ENCODE measurements around the gene ARHGAP32.

The ARHGAP32 gene

DNA sequence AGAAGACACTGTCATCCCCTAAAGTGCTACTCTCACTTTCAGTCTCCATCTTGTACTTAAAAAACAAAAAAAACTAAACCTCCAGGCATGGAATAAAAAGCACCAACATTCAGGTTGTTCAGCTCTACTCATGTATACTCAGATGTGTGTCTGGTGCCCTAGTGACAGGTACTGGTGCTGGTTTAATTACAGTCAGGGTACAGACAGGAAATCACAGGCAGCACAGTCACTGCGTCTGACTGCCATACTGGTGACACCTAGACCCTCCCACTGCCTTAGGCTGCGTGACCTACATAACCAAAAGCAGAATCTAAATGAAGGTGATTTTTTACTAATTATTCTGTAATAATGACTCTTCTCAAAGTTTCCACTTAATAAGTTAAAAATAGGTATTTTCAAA, at the start of gene ARHGAP32:
Gene ARHGAP32 (minus strand): TSS at position 176 of the 400 bp plus-strand sequence. CDS start 127 bp downstream, at position 49.
- DNase-seq = no peak

GRCh38 chr11:129239207-129239606, 47.1 kb upstream of the ARHGAP32 start:
- peak; percentile 40 for DNase-seq

DNA sequence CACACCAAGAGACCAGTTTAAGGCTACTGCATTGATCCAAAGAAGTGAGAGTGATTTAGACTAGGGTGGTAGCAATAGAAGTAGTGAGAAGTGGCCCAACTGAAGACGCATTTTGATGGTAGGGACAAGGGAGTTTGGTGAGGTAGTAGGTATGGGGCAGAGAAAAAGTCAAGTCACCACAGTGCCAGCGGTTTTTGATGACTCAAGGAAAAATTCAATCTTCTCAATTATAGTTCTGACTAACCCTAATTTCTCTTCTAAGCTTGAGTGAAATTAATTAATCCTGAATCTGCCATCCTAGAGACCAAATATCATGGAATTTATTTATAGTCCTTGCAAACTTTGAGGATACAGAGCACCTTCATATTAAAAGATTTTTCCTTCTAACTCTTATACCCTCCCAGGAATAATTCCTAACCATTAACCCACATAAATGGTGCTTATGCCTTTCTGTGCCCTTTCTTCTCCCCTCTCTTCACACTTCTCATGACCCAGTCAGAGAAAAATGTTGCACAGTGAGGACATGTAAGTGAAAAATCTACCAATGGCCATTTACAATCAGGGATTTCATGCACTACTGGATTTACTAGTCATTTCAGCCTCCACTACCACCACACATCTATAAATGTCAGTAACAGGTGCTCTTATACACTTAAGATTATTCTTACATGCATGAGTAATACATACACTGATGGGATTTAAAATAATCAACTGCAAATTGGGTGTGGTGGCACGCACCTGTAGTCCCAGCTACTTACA, 45.9 kb upstream of the ARHGAP32 start:
- DNase-seq = no peak

GRCh38 chr11:129237456-129237855, 45.3 kb upstream of the ARHGAP32 start:
- DNase-seq = no peak

DNA sequence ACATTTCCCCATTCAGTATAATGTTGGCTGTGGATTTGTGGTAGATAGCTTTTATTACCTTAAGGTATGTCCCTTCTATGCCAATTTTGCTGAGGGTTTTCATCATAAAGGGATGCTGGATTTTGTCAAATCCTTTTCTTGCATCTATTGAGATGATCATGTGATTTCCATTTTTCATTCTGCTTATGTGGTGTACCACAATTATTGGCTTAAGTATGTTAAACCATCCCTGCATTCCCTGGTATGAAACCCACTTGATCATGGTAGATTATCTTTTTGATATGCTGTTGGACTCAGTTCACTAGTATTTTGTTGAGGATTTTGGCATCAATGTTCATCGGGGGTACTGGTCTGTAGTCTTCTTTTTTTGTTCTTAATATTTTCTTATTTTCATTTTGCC, 44.7 kb upstream of the ARHGAP32 start:
- DNase-seq = no peak

DNA sequence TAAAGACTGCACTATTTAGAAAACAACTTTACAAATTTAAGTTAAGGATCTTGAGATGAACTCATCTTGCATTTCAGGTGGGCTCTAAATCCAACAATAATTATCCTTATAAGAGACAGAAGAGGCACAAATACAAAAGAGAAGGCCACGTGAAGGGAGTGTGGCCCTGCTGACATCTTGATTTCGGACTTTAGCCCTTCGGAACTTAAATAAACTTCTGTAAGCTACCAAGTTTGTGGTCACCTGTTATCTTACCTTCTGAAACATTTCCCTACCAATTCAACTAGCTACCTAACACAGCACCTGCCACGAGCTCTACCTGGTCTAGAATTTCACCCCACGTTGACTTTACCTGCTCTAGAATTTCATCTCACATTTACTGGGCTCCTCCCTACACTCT, 42.9 kb upstream of the ARHGAP32 start:
- no peak for DNase-seq

GRCh38 chr11:129230006-129230405, 37.9 kb upstream of the ARHGAP32 start:
- no peak for DNase-seq

DNA sequence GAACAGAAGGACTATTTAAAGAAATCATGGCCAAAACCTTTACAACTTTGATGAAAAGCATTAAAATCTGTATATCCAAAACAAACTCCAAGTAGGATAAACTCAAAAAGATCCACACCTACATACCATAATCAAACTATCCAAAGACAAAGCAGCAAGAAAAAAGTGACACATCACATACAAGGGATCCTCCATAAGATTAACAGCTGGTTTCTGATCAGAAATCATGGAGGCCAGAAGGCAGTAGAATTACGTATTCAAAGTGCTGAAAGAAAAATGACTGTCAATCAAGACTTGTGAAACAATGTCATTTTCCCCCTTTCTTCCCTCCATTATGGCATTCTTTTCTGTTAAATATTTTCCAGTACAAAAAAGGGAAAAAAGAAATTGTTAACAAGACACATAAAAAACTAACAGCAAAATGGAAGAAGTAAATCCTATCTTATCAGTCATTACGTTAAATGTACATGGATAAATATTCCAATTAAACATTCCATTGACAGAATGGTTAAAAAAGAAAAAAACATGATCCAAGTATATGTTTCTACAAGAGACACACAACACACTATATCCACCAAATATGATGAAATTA, 34.2 kb upstream of the ARHGAP32 start:
- DNase-seq = no peak

GRCh38 chr11:129225190-129225589, 33.1 kb upstream of the ARHGAP32 start:
- no peak for DNase-seq

- DNase-seq = no peak
Observed at GRCh38 chr11:129224538-129224937, 32.4 kb upstream of the ARHGAP32 start.

DNA sequence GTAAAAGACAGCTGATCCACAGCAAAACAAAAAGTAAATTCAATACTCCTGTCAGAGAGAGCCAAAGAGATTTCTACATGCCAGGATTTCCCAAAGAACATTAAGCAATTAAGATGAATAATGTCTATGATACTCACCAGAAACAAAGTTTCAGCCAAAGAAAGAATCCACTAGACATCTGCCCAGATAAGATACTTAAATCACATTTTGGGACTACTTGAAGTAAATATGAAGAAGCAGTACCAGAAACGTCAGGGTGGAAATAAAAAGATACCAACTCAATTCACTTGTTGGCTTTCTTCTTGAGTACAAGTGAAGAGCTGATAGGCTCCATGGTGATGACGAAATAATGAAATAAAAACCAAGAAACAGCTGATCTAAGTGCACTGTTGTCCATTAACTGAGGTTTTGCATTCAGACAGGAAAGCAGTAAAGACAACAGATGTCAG, 31.6 kb upstream of the ARHGAP32 start:
- DNase-seq = no peak

GRCh38 chr11:129223260-129223659, 31.1 kb upstream of the ARHGAP32 start:
- DNase-seq = no peak

GRCh38 chr11:129222158-129222557, 30.0 kb upstream of the ARHGAP32 start:
- no peak for DNase-seq

- no peak for DNase-seq
Observed at GRCh38 chr11:129215506-129216245, 23.6 kb upstream of the ARHGAP32 start.

GRCh38 chr11:129214710-129215295, 22.7 kb upstream of the ARHGAP32 start:
- no peak for DNase-seq

DNA sequence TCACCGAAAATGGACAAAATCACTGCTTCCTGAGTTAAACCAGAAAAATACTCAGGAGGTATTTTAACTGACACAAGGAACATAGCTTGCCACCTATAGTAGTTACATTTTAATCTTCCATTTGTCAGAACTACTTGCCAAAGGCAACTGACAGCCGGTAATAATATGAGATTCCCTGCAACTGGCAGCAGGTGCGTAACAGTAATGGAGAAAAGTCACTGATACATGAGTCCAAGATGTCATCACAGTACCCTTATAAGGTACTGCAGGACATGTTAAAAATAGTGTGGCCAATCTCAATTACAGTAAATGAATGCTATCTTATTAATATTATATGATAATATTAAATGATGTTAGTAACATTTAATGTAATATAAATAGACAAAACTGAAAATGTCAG, 21.1 kb upstream of the ARHGAP32 start:
- no peak for DNase-seq

DNA sequence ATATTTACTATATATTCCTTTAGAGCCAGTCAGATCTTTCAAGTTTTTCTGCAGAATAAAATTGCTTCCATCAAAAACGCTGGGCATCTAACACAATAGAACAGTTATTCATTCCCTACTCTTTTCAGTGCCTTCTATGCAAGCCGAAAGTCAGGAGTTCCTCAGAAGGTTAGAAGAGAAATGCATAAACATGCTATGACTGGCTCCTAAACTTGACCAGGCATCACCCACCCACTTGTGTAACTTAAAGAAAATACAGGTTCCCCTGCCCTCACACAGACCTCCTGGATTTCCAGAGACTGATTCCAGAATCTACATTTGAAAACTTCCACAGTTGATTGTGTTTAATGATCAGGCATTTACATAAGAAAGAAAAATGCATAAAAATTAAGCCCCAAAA, 19.3 kb upstream of the ARHGAP32 start:
- DNase-seq = no peak

GRCh38 chr11:129210831-129211181, 18.7 kb upstream of the ARHGAP32 start:
- DNase-seq = no peak

- no peak for DNase-seq
Observed at GRCh38 chr11:129209891-129210830, 18.0 kb upstream of the ARHGAP32 start.

DNA sequence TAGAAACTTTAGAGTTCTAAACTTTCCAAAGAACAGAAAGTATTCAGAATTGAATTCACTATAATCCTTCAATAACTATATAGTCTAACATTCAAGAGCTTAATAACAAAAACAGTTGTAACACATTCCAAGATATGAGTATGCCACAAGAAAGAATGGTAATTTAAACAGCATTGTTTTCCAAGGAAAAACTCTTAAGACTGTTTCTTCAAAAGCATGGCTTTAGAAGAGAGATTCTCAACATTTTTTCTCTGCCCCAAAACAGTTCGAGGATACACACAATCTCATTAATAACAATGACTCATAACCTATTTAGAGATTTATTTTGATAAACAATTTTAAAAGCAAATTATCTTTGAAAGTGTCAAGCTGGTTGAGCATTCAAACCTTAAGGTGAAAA, 16.7 kb upstream of the ARHGAP32 start:
- no peak for DNase-seq

GRCh38 chr11:129204150-129204838, 12.2 kb upstream of the ARHGAP32 start:
- DNase-seq = no peak

DNA sequence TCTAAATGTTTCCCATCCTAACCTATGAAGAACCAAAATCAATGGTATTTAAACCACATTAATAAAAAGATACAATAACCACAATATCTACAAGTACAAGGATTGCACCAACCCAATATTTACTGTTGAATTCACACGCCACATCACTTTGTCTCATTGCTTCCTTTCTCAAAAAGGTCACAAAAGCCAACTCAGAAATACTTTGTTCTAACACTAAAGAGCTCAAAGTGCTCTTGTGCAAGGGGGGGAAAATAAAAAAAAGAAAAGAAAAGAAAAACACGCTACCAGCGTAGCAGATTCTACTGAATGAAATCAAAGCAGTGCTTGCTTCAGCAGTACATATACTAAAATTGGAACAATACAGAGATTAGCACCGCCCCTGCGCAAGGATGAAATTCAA, 10.5 kb upstream of the ARHGAP32 start:
- no peak for DNase-seq

Data from activated CD4-positive, alpha-beta T cell treated with anti-CD3 and anti-CD28 coated beads, Interleukin-10, Interleukin-2, amounts not matched to agents 100 ng/mL and 50 ng/mL, durations not matched to agents 16 hours and 8 hours (primary cell).